Thyroid gland (tissue), 4 donors: Measurements from ENCODE around the gene ZBTB7B.

Experiments used
- CTCF ChIP-seq, 6 experiments: fragments of 200-600 bp in 3 of 6; fragments of 450-650 bp in 3 of 6; sonication (generic) in 3 of 6; IDR thresholded peaks; one replicate each; pipeline ENCODE4 v1.5.1; 2016 to 2019; ENCODE audit warnings: antibody characterized with exemption in 6 of 6, mild to moderate bottlenecking in 2 of 6, inconsistent platforms in 1 of 6, moderate library complexity in 1 of 6
- POLR2A ChIP-seq, 2 donors: fragments of 450-650 bp; IDR thresholded peaks; one replicate each; pipeline ENCODE4 v1.6.1; 2017; ENCODE audit warnings: antibody characterized with exemption in 2 of 2, mild to moderate bottlenecking in 2 of 2, moderate library complexity in 1 of 2

- TF ChIP-seq POLR2A (IDR thresholded peaks at IDR 0.05) (no peak), CTCF (IDR thresholded peaks at IDR 0.05) (no peak)
These were observed 58.1 kb downstream of the ZBTB7B start for GRCh38 chr1:155060736-155061135.
